D721Med (cell line): ENCODE results near the gene OGG1.

Source experiments
- DNase-seq: peaks from one replicate; pipeline ENCODE4 v3.0.0; 2011; ENCODE audit warnings: low spot score; ENCODE audit not compliant: insufficient read length
- FAIRE-seq: peaks from 2 replicates; lab custom pipeline; 2011; peaks lifted over from hg19 to GRCh38; lab: Jason Lieb, UNC
- CTCF ChIP-seq: IDR thresholded peaks from 2 replicates; pipeline ENCODE4 v1.5.1; 2012; ENCODE audit warnings: mild to moderate bottlenecking, control low read depth; ENCODE audit not compliant: insufficient read depth; ENCODE audit errors: missing control alignments

OGG1 gene

DNA sequence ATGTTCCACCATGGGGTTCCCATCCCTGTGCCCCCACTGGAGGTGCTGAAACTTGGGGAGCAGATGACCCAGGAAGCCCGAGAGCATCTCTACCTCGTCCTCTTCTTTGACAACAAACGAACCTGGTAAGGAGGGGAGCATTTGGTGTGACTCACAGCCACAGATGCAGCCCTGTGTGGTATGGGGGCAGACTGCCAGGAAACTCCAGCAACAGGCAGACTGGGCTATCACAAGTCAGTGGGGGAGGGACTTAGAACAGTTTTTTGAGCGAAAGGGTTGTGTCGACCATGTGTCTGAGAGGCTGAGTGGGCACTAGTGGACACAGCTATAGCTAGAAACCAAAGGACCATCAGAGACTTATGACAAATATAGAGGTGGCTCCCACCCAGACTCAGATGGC lies 3.4 kb upstream of the OGG1 start:
- FAIRE-seq = no peak
- TF ChIP-seq CTCF = no peak
- no peak for DNase-seq

DNA sequence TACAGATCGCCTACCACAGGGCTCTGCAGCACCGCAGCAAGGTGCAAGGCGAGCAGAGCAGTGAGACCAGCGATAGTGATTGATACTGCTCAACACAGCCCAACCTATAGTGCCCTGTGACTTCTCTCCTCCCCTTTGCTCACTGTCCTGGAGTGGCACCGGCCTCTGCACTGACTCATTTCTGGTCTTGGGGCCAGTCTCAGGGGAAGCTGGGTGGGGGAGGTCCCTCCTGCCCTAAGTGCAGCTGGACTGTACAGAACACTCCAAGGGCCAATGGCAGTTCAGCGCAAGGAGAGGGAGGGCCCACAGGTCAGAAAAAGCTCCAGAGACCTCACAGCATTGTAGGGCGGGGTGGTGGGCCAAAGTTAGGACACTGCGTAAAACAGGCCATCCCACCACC lies 2.5 kb upstream of the OGG1 start:
- TF ChIP-seq CTCF = no peak
- no peak for FAIRE-seq
- no peak for DNase-seq

DNA sequence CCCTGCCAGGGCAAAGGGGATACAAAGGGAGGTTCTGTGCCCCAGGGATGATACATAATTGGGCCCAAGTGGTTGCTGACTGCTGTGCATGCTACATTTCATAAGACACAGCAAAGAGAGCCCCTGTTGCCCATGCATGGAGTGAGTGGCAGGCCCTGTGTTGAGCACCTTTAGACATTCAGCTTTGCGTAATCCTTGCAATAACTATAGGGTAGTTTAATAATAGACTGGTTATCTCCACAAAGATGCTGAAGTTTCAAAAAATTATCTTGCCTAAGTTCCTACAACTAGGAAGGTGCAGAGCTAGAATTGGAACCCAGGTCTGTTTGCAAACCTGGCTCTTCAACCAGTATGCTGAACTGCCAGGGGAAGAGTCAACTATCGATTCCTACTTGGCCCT lies 1.7 kb upstream of the OGG1 start:
- TF ChIP-seq CTCF = no peak
- no peak for DNase-seq

GRCh38 chr3:9749296-9749644 lies 482 bp upstream of the OGG1 start:
- DNase-seq (no peak), FAIRE-seq (no peak)
- no peak for TF ChIP-seq CTCF

More for the DNA sequence above, 1.7 kb upstream of the OGG1 start:
- FAIRE-seq = no peak

DNA sequence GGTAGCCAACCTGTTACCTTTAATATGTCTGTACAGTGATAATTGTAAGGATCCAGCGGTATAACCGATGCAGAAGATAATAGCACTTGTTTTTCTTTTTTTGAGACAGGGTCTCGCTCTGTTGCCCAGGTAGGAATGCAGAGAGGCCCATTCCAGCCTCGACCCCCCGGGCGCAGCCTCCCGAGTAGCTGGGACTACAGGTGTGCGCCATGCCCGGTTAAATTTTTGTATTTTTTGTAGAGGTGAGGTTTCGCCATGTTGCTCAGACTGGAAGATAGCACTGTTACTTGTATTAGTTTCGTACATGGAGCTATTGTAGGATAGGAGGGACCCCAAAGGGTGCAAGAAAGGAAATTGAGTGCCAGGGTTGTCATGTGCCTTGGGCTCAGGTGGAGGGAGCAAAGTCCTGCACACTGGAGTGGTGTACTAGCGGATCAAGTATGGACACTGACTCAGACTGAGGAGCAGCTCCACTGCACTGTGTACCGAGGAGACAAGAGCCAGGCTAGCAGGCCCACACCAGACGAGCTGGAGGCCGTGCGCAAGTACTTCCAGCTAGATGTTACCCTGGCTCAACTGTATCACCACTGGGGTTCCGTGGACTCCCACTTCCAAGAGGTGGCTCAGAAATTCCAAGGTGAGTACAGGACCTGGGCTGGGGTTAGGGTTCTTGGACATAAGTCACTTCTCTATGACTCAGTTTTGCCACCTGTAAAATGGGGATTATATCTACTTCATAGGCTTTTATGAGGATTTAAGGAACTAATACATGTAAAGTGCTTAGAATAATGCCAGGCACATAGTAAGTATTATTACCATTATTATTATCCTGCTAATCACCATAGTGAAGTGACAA lies 1.0 kb downstream of the OGG1 start:
- no peak for TF ChIP-seq CTCF
- FAIRE-seq (no peak), DNase-seq (no peak)

DNA sequence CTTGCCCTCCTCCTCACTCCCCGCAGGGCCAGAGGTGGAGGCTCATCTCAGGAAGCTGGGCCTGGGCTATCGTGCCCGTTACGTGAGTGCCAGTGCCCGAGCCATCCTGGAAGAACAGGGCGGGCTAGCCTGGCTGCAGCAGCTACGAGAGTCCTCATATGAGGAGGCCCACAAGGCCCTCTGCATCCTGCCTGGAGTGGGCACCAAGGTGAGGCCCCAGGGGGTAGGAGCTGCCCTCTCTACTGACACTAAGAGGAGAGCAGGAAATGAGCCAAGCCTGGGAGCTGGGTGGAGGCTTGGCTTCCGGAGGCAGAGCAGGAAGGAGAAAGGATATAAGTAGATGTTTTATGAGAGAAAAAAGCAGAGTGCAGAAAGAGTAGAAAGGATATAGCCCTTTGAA lies 4.9 kb downstream of the OGG1 start:
- DNase-seq (no peak), FAIRE-seq (no peak)
- no peak for TF ChIP-seq CTCF

- no peak for TF ChIP-seq CTCF
- FAIRE-seq (no peak), DNase-seq (no peak)
These were observed 7.7 kb downstream of the OGG1 start for GRCh38 chr3:9757427-9757826.
